Fibroblast of lung (primary cell): ENCODE data around the gene CALN1. TPM values are rescaled to one million over a fixed set of nuclear protein-coding genes. Genes with fewer than 3 reads are reported as not detected.

Experiments used
- DNase-seq, 2 donors: peaks; one replicate each; pipeline versions ENCODE4 v3.0.0 to v3.0.0-alpha.2; 2010; ENCODE audit warnings: low read depth in 2 of 2
- H2AFZ ChIP-seq: 2 replicates; pipeline ENCODE4 v1.5.1; 2012; ENCODE audit warnings: low read length, control low read depth, inconsistent platforms
- H3K27ac ChIP-seq: 2 replicates; pipeline ENCODE4 v1.5.1; 2011; ENCODE audit warnings: low read length, control low read depth; ENCODE audit not compliant: insufficient read depth
- H3K27me3 ChIP-seq: 2 replicates; pipeline ENCODE4 v1.5.1; 2011; ENCODE audit warnings: mild to moderate bottlenecking, low read length; ENCODE audit not compliant: control insufficient read depth, insufficient read depth
- H3K36me3 ChIP-seq: 2 replicates; pipeline ENCODE4 v1.5.1; 2011; ENCODE audit warnings: low read length; ENCODE audit not compliant: control insufficient read depth, insufficient read depth
- H3K4me1 ChIP-seq: 2 replicates; pipeline ENCODE4 v1.5.1; 2011; ENCODE audit warnings: low read length; ENCODE audit not compliant: control insufficient read depth, insufficient read depth; ENCODE audit errors: extremely low read depth
- H3K4me2 ChIP-seq: 2 replicates; pipeline ENCODE4 v1.5.1; 2011; ENCODE audit warnings: low read length, control low read depth; ENCODE audit not compliant: insufficient read depth; ENCODE audit errors: extremely low read depth
- H3K4me3 ChIP-seq, 4 experiments: fragments of 200-600 bp in 1 of 4; sonication (generic) in 1 of 4; replicated peaks in 1 of 4; 2 replicates each; pipeline ENCODE4 v1.5.1; 2011 to 2016; ENCODE audit warnings: low read length in 4 of 4, low read depth in 3 of 4, mild to moderate bottlenecking in 3 of 4, control low read depth in 2 of 4, inconsistent platforms in 1 of 4, mixed read lengths in 1 of 4; ENCODE audit not compliant: insufficient read depth in 1 of 4; ENCODE audit errors: control extremely low read depth in 1 of 4
- H3K79me2 ChIP-seq: 2 replicates; pipeline ENCODE4 v1.5.1; 2012; ENCODE audit warnings: mild to moderate bottlenecking, low read length, inconsistent platforms; ENCODE audit not compliant: control insufficient read depth, insufficient read depth
- H3K9ac ChIP-seq: 2 replicates; pipeline ENCODE4 v1.5.1; 2011; ENCODE audit warnings: mild to moderate bottlenecking, low read length, control low read depth; ENCODE audit not compliant: insufficient read depth
- H3K9me3 ChIP-seq: 2 replicates; pipeline ENCODE4 v1.5.1; 2012; ENCODE audit warnings: low read depth, low read length; ENCODE audit not compliant: control insufficient read depth, insufficient read depth
- H4K20me1 ChIP-seq: 2 replicates; pipeline ENCODE4 v1.5.1; 2011; ENCODE audit warnings: low read length; ENCODE audit not compliant: control insufficient read depth, insufficient read depth; ENCODE audit errors: extremely low read depth
- EZH2 ChIP-seq: IDR thresholded peaks from 2 replicates; pipeline ENCODE4 v1.5.1; 2012; ENCODE audit warnings: low read length, control low read depth, mild to moderate bottlenecking; ENCODE audit errors: missing control alignments
- polyA plus RNA-seq, 2 donors: library from polyadenylated mRNA; depleted of rRNA in 1 of 2; stranded (reverse) in 1 of 2; unstranded in 1 of 2; fragments of >200 nt; gene quantifications; 2 replicates each; pipeline ENCODE4 v1.2.1, GENCODE V29; 2011 to 2012; ENCODE audit warnings: missing spikeins in 1 of 2
- total RNA-seq: library from RNA; depleted of rRNA; stranded (reverse); fragments of >200 nt; gene quantifications from 2 replicates; pipeline ENCODE4 v1.2.1, GENCODE V29; 2014
- TF ChIP-seq, protein P1 (sequence below), 2 donors: IDR thresholded peaks in 1 of 2; conservative IDR thresholded peaks in 1 of 2; 1 replicate in 1 of 2; 2 replicates in 1 of 2; pipeline ENCODE4 v1.5.1; 2011 to 2012; ENCODE audit warnings: low read length in 2 of 2, control low read depth in 1 of 2, inconsistent platforms in 1 of 2, low read depth in 1 of 2, mild to moderate bottlenecking in 1 of 2

CALN1 gene
- total and polyA plus RNA-seq, 2 donors (not counting 1 experiment from before 2014, with no cell fraction given): not detected

- Histone ChIP-seq H2AFZ (no peak overlapping the region), H3K27me3 (no peaks in the 10 kb centered on the region), H3K9me3 (no peaks in the 10 kb centered on the region), H3K79me2 (no peaks in the 10 kb centered on the region), H4K20me1 (no peaks in the 10 kb centered on the region), H3K27ac (no peak overlapping the region), H3K4me1 (no peaks in the 10 kb centered on the region), H3K4me3 (no peak overlapping the region), H3K36me3 (no peaks in the 10 kb centered on the region), H3K4me2 (no peak overlapping the region), H3K9ac (no peak overlapping the region)
- no peak for DNase-seq
- TF ChIP-seq, protein P1, sequence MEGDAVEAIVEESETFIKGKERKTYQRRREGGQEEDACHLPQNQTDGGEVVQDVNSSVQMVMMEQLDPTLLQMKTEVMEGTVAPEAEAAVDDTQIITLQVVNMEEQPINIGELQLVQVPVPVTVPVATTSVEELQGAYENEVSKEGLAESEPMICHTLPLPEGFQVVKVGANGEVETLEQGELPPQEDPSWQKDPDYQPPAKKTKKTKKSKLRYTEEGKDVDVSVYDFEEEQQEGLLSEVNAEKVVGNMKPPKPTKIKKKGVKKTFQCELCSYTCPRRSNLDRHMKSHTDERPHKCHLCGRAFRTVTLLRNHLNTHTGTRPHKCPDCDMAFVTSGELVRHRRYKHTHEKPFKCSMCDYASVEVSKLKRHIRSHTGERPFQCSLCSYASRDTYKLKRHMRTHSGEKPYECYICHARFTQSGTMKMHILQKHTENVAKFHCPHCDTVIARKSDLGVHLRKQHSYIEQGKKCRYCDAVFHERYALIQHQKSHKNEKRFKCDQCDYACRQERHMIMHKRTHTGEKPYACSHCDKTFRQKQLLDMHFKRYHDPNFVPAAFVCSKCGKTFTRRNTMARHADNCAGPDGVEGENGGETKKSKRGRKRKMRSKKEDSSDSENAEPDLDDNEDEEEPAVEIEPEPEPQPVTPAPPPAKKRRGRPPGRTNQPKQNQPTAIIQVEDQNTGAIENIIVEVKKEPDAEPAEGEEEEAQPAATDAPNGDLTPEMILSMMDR (conservative IDR thresholded peaks at IDR 0.05 in 1 of 2, IDR thresholded peaks at IDR 0.05 in 1 of 2; ENCODE audit: low read depth in 1 of 2, low read length in 2 of 2): no peak
- TF ChIP-seq EZH2: no peak
These were observed 386.7 kb downstream of the CALN1 start for GRCh38 chr7:72025381-72025960.

- Histone ChIP-seq H3K27ac (no peak overlapping the region), H2AFZ (no peak overlapping the region), H3K79me2 (no peaks in the 10 kb centered on the region), H3K4me3 (no peak overlapping the region), H3K9me3 (no peaks in the 10 kb centered on the region), H3K4me1 (no peaks in the 10 kb centered on the region), H4K20me1 (no peaks in the 10 kb centered on the region), H3K9ac (no peak overlapping the region), H3K27me3 (no peaks in the 10 kb centered on the region), H3K4me2 (no peak overlapping the region), H3K36me3 (no peaks in the 10 kb centered on the region)
- TF ChIP-seq EZH2: no peak
- TF ChIP-seq, protein P1 (conservative IDR thresholded peaks at IDR 0.05 in 1 of 2, IDR thresholded peaks at IDR 0.05 in 1 of 2; ENCODE audit: low read depth in 1 of 2, low read length in 2 of 2): no peak
- no peak for DNase-seq
These were observed 388.2 kb downstream of the CALN1 start for GRCh38 chr7:72023926-72024325.

- H2AFZ ChIP-seq: no peak overlapping the region
- TF ChIP-seq, protein P1 (conservative IDR thresholded peaks at IDR 0.05 in 1 of 2, IDR thresholded peaks at IDR 0.05 in 1 of 2; ENCODE audit: low read depth in 1 of 2, low read length in 2 of 2): no peak
- no peak for TF ChIP-seq EZH2
- H3K9ac ChIP-seq: no peak overlapping the region
- no peaks in the 10 kb centered on the region for H4K20me1 ChIP-seq
- H3K4me3 ChIP-seq: no peak overlapping the region
- DNase-seq: no peak
- no peaks in the 10 kb centered on the region for H3K27me3 ChIP-seq
- no peaks in the 10 kb centered on the region for H3K36me3 ChIP-seq
- no peaks in the 10 kb centered on the region for H3K4me1 ChIP-seq
- H3K9me3 ChIP-seq: no peaks in the 10 kb centered on the region
- H3K4me2 ChIP-seq: no peak overlapping the region
- H3K27ac ChIP-seq: no peak overlapping the region
- H3K79me2 ChIP-seq: no peaks in the 10 kb centered on the region
These were observed 390.4 kb downstream of the CALN1 start for GRCh38 chr7:72021716-72022115.
